ENCODE measurements around the gene MORF4L2.
A peak's percentile ranks its signal among the peaks of the same experiment; 100 is the strongest.

Gene MORF4L2

DNA sequence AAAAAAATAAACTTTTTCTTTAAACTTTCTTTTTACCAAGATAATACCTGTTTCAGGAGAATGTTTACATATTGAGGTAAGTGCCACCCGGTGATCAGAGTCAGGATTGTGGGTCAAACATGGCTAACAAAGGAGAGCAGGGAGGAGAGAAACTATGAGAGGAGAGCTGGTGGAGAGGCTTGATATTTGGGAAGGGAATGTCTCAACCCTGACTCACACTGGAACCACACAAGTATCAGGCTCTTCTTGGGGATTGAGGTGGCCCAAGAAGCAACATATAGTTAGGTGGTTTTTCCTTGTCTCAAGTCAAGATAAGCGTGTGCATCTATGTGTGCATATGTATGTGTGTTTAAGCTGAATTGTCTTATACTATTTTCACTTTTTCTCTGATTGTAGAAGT, 51.1 kb downstream of the MORF4L2 start:
- TF ChIP-seq, protein P1, sequence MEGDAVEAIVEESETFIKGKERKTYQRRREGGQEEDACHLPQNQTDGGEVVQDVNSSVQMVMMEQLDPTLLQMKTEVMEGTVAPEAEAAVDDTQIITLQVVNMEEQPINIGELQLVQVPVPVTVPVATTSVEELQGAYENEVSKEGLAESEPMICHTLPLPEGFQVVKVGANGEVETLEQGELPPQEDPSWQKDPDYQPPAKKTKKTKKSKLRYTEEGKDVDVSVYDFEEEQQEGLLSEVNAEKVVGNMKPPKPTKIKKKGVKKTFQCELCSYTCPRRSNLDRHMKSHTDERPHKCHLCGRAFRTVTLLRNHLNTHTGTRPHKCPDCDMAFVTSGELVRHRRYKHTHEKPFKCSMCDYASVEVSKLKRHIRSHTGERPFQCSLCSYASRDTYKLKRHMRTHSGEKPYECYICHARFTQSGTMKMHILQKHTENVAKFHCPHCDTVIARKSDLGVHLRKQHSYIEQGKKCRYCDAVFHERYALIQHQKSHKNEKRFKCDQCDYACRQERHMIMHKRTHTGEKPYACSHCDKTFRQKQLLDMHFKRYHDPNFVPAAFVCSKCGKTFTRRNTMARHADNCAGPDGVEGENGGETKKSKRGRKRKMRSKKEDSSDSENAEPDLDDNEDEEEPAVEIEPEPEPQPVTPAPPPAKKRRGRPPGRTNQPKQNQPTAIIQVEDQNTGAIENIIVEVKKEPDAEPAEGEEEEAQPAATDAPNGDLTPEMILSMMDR (IDR thresholded peaks at IDR 0.05; ENCODE audit: control extremely low read depth, extremely low read depth, low read depth, missing control alignments), result no peak
- DNase-seq (ENCODE audit: extremely low spot score), result no peak
- ChIA-PET POLR2A (no interaction called here), CTCF (no interaction called here)

DNA sequence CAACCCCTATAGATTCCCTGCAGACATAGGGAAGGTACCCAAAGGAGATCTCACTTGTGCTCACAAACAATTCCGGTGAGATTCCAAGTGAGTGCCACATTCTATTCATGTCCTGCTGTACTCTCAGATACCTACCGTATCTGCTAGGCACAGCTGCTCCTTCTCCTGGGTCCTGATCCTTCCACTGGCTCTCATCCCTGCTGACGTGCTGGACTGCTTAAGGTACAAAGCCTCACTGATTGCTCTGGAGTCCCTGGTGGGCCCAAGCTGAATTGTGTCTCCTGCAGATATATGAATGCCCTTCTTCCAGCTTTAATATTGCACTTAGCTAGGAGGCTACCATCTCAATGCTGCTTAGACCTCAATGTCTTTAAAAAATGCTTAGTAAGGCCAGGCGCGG, 55.4 kb downstream of the MORF4L2 start:
- no peak for DNase-seq (ENCODE audit: extremely low spot score)
- TF ChIP-seq, protein P1 (IDR thresholded peaks at IDR 0.05; ENCODE audit: control extremely low read depth, extremely low read depth, low read depth, missing control alignments), result no peak
- POLR2A ChIA-PET, result no interaction called here
- CTCF ChIA-PET, result no interaction called here

DNA sequence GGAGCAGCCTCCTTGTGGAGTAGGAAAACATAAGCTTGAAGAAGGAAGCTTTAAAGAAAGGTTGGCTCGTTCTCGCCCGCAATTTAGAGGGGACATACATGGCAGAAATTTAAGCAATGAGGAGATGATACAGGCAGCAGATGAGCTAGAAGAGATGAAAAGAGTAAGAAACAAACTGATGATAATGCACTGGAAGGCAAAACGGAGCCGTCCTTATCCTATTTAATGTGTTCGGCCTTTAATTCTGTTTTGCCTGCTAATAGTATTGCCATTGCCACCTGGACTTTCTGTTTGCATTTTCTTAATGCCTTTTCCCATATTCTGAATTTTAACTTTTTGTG, 56.4 kb downstream of the MORF4L2 start:
- POLR2A ChIA-PET, result interaction anchor here (0.5 kb wide), 1 partner anchor 67 kb away, joined by 5 read pairs; no protein-coding TSS in a partner anchor
- CTCF ChIA-PET, result interaction anchor here (0.7 to 1.2 kb wide), 6 partner anchors 9 to 97 kb away, joined by 3 read pairs; partner anchors contain the start of gene TCEAL3
- TF ChIP-seq, protein P1 (IDR thresholded peaks at IDR 0.05; ENCODE audit: control extremely low read depth, extremely low read depth, low read depth, missing control alignments), result no peak
- no peak for DNase-seq (ENCODE audit: extremely low spot score)

DNA sequence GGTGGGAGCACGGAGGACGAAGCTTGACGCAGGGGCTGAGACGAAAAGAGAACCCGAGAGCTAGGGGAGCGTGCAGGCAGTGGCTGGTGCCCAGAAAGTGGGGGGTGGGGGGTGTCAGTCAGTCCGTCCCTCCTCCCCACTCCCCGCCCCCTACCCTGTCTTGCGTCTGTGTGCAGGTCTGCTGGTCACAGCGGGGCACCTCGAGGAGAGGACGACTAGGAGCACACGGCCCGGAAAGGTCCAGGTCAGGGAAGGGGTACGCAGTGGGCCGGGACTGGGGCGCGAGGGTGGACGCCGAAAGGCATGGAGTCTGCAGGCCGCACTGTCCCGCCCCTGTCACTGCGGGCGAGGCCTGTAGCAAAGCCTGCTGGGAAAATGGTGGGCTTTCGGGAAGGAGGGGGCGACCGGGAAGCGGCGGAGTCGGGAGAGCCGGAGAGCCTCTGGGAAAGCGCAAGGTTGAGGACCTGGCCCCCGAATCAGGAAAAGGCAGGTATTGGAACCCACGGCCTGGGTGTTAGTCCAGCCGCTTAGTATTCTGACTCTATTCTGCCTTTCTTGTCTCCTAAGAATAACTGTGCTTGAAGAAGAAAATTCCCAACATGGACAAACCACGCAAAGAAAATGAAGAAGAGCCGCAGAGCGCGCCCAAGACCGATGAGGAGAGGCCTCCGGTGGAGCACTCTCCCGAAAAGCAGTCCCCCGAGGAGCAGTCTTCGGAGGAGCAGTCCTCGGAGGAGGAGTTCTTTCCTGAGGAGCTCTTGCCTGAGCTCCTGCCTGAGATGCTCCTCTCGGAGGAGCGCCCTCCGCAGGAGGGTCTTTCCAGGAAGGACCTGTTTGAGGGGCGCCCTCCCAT, 57.0 kb downstream of the MORF4L2 start:
- DNase-seq (ENCODE audit: extremely low spot score), result peak; percentile 32
- ChIA-PET CTCF (interaction anchor here (0.7 to 1.2 kb wide), 6 partner anchors 10 to 96 kb away, joined by 3 read pairs; partner anchors contain the start of gene TCEAL3), POLR2A (interaction anchor here (0.5 kb wide), 1 partner anchor 68 kb away, joined by 5 read pairs; no protein-coding TSS in a partner anchor)
- TF ChIP-seq, protein P1 (IDR thresholded peaks at IDR 0.05; ENCODE audit: control extremely low read depth, extremely low read depth, low read depth, missing control alignments), result peak; percentile 27

DNA sequence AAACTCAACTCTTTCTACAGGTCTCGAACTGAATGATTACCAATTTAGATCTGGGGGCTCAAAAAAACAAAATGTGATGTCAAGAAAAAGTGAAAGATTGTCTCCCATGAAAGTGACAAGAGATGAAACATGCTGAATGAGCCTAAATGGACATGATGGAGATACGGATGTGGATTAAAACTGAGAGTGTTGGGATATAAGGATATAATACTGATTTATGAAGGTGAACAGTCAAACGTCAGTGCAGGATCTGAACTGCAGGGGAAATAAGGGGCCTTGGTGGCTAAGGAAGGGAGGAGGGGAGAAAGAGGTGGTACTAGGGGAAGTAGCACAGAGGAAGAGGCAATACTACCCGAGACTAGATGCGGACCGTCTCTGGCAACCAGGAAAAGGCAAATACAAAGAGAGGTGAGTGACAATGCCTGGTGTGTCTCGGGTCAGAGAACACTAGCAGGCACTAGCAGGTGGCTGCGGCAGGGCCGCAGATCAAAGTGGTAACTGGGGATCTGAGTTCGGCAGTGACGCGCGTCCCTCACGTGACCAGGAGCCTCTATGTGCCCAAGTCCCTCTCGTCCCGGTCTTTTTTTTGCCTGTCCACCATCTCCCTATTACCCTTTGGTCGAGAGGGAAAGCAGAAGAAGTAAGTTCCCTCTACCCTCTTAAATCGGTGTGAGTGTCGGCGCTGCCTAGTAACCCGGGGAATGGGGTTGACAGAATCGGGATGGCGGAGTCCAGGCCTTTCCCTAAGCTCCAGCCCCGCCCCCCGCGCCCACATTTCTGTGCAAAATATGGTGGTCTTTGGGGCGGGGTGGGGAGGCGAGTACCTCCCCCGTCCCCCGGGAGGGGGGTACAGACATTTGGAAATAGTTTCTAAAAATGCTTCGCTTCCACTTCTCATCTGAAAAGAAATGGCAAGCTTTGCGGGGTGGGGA, 57.8 kb downstream of the MORF4L2 start, which contains the start of gene TCEAL1:
Gene TCEAL1 (plus strand): TSS at position 590 of the 932 bp plus-strand sequence. CDS start 942 bp downstream, outside the sequence.
- POLR2A ChIA-PET, result no interaction called here
- TF ChIP-seq, protein P1 (IDR thresholded peaks at IDR 0.05; ENCODE audit: control extremely low read depth, extremely low read depth, low read depth, missing control alignments), result no peak
- CTCF ChIA-PET, result no interaction called here
- peak; percentile 30 for DNase-seq (ENCODE audit: extremely low spot score)

DNA sequence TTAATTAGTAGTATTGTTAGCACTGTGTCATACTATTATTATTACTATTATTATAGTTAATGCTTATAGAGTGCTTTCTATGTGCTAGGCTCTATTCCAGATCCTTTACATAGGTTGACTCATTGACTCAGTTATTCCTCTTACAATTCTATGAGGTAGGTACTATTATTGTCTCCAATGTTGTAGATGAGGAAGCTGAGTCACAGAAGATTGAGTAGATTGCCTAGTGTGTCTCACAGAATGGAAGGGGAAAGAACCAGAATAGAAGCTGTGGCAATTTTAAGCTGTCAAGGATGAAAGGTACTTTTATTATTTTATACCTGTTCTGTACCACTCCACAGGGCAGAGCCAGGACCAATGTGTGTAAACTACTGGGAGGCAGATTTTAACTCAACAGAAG, 59.6 kb downstream of the MORF4L2 start:
- DNase-seq (ENCODE audit: extremely low spot score), result no peak
- ChIA-PET POLR2A (interaction anchor here (0.7 kb wide), 1 partner anchor 42 kb away, joined by 4 read pairs; the partner anchor contains the start of gene TCEAL4), CTCF (no interaction called here)
- TF ChIP-seq, protein P1 (IDR thresholded peaks at IDR 0.05; ENCODE audit: control extremely low read depth, extremely low read depth, low read depth, missing control alignments), result no peak

Data from GM10248 (cell line).